HG03432 (cell line): ENCODE measurements around the gene PLB1.

Experiments
- ATAC-seq: cut with Tn5 transposase; IDR thresholded peaks from one replicate; pipeline ENCODE4 v1.9.1; 2021; ENCODE audit warnings: mild to moderate bottlenecking, moderate library complexity; ENCODE audit not compliant: unreplicated experiment

Gene PLB1

GRCh38 chr2:28681606-28682005 is 185.7 kb downstream of the PLB1 start:
- ATAC-seq, result no peak

- ATAC-seq, result no peak
These were observed 187.3 kb downstream of the PLB1 start for GRCh38 chr2:28683100-28683706.

- no peak for ATAC-seq
These were observed 188.4 kb downstream of the PLB1 start for GRCh38 chr2:28684142-28684858.

- ATAC-seq, result no peak
These were observed 191.3 kb downstream of the PLB1 start for GRCh38 chr2:28687171-28687570.

DNA sequence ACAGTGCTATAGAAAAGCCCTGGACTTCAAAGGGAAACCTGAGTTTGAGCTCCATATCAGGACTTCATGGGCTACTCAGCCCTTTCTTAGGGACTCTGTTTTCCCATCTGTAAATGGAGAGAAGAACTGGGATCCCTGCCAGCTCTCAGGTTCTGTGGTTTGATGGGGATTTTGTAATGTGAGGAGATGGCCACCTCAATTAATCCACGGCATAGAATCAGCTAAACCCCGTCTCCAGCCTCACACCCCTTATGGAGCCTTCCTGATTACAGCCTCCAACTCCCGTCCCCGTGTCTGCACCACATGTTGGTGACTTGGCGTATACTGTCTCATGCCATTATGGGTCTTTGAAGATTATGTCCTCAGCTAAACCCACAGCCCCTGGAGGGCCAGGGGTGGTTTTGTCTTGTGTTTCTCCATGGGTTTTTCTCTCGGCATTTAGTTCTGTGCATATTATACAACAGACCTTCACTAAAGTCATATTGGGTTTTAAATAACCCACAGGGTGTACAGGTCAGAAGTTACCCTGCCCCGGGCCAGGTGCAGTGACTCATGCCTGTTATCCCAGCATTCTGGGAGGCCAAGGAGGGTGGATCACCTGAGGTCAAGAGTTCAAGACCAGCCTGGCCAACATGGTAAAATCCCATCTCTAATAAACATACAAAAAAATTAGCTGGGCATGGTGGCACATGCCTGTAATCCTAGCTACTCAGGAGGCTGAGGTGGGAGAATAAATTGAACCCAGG is 192.0 kb downstream of the PLB1 start:
- no peak for ATAC-seq

- ATAC-seq, result no peak
These were observed 193.0 kb downstream of the PLB1 start for GRCh38 chr2:28688818-28689217.

DNA sequence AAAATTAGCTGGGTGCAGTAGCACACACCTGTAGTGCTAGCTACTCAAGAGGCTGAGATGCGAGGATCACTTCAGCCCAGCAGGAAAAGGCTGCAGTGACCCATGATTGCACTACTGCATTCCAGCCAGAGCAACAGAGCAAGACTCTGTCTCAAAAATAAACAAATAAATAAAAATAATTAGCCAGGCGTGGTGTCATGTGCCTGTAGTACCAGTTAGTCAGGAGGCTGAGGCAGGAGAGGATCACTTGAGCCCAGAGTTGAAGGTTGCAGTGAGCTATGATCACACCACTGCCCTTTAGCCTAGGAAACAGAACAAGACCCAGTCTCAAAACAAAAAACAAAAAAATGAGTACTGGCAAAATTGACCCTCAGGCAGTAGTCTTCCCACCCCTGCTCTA is 193.9 kb downstream of the PLB1 start:
- no peak for ATAC-seq

- no peak for ATAC-seq
These were observed 196.6 kb downstream of the PLB1 start for GRCh38 chr2:28692411-28692810.

DNA sequence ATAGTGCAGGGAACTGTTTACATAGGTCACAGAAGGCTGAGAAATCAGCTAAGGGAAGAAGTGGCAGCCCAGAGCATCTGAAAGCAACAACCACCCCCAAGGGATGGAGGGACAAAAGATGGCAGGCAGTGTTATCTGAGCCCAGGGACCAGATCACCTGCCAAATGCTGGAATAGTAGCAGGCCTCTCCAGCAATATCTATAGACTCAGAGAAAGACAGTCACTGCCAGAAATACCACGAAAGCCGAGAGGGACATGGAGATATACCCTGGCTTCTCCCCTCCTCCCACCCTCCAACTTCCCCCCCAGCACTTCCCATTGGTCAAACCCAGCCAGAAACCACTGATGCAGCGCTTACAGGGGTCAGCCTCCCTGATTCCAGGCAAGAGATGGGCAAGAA is 197.4 kb downstream of the PLB1 start:
- no peak for ATAC-seq
